Mesenchymal stem cell (in vitro differentiated cells and primary cell): ENCODE measurements around the gene MTA2.

Experiments
- DNase-seq: peaks from one replicate; pipeline ENCODE4 v3.0.0-alpha.2; 2013
- H2AFZ ChIP-seq: one replicate; pipeline ENCODE4 v1.6.1; 2013; ENCODE audit warnings: low read depth, mild to moderate bottlenecking, control low read depth, inconsistent platforms, low read length, moderate library complexity
- H2AK5ac ChIP-seq: 2 replicates; pipeline ENCODE4 v1.6.1; 2013; ENCODE audit warnings: low read length, moderate library complexity, mild to moderate bottlenecking, inconsistent platforms; ENCODE audit not compliant: severe bottlenecking
- H2BK120ac ChIP-seq: one replicate; pipeline ENCODE4 v1.6.1; 2013; ENCODE audit warnings: low read depth, mild to moderate bottlenecking, inconsistent platforms, low read length, moderate library complexity
- H2BK12ac ChIP-seq, 2 experiments: one replicate each; pipeline ENCODE4 v1.6.1; 2013; ENCODE audit warnings: inconsistent platforms in 2 of 2, low read length in 2 of 2, mild to moderate bottlenecking in 2 of 2, moderate library complexity in 2 of 2, control low read depth in 1 of 2
- H2BK15ac ChIP-seq: one replicate; pipeline ENCODE4 v1.6.1; 2013; ENCODE audit warnings: mild to moderate bottlenecking, low read depth, inconsistent platforms; ENCODE audit not compliant: poor library complexity, severe bottlenecking
- H2BK5ac ChIP-seq: 2 replicates; pipeline ENCODE4 v1.6.1; 2013; ENCODE audit warnings: low read depth, mild to moderate bottlenecking, low read length, control low read depth, inconsistent platforms; ENCODE audit not compliant: poor library complexity, severe bottlenecking
- H3K14ac ChIP-seq, 2 experiments: one replicate each; pipeline ENCODE4 v1.6.1; 2013; ENCODE audit warnings: inconsistent platforms in 2 of 2, low read length in 2 of 2, control low read depth in 1 of 2, mild to moderate bottlenecking in 1 of 2, moderate library complexity in 1 of 2
- H3K18ac ChIP-seq, 2 experiments: one replicate each; pipeline ENCODE4 v1.6.1; 2013; ENCODE audit warnings: inconsistent platforms in 2 of 2, low read length in 2 of 2, control low read depth in 1 of 2, low read depth in 1 of 2, mild to moderate bottlenecking in 1 of 2
- H3K23ac ChIP-seq, 2 experiments: one replicate each; pipeline ENCODE4 v1.6.1; 2013; ENCODE audit warnings: inconsistent platforms in 2 of 2, low read length in 2 of 2, mild to moderate bottlenecking in 2 of 2, moderate library complexity in 2 of 2, control low read depth in 1 of 2
- H3K27ac ChIP-seq: 2 replicates; pipeline ENCODE4 v1.5.1; 2013; ENCODE audit warnings: mild to moderate bottlenecking, moderate library complexity, low read length, control low read depth, inconsistent platforms; ENCODE audit not compliant: poor library complexity, severe bottlenecking
- H3K27me3 ChIP-seq, 2 experiments: 2 replicates each; pipeline versions ENCODE4 v1.6.1 to v1.7.0; 2013; ENCODE audit warnings: low read length in 2 of 2, mild to moderate bottlenecking in 2 of 2, moderate library complexity in 2 of 2, control low read depth in 1 of 2, inconsistent platforms in 1 of 2; ENCODE audit not compliant: control insufficient read depth in 1 of 2, insufficient read depth in 1 of 2
- H3K36me3 ChIP-seq, 2 experiments: 2 replicates each; pipeline versions ENCODE4 v1.6.1 to v1.7.0; 2013; ENCODE audit warnings: low read length in 2 of 2, control low read depth in 1 of 2, inconsistent platforms in 1 of 2, low read depth in 1 of 2, mild to moderate bottlenecking in 1 of 2; ENCODE audit not compliant: insufficient read depth in 2 of 2, control insufficient read depth in 1 of 2
- H3K4ac ChIP-seq, 2 experiments: one replicate each; pipeline ENCODE4 v1.6.1; 2013; ENCODE audit warnings: inconsistent platforms in 2 of 2, low read length in 2 of 2, mild to moderate bottlenecking in 2 of 2, moderate library complexity in 2 of 2, control low read depth in 1 of 2, low read depth in 1 of 2
- H3K4me1 ChIP-seq: 2 replicates; pipeline ENCODE4 v1.6.1; 2013; ENCODE audit warnings: low read depth, low read length, control low read depth; ENCODE audit not compliant: control insufficient read depth, insufficient read depth
- H3K4me2 ChIP-seq: 2 replicates; pipeline ENCODE4 v1.6.1; 2013; ENCODE audit warnings: low read length, mild to moderate bottlenecking, inconsistent platforms; ENCODE audit not compliant: poor library complexity, severe bottlenecking
- H3K4me3 ChIP-seq, 2 experiments: 2 replicates each; pipeline versions ENCODE4 v1.5.1 to v1.7.0; 2013; ENCODE audit warnings: low read length in 2 of 2, mild to moderate bottlenecking in 2 of 2, control low read depth in 1 of 2, low read depth in 1 of 2; ENCODE audit not compliant: insufficient read depth in 1 of 2
- H3K79me1 ChIP-seq: replicated peaks from 2 replicates; pipeline ENCODE4 v1.6.1; 2013; ENCODE audit warnings: mild to moderate bottlenecking, control low read depth, low read length, inconsistent platforms; ENCODE audit not compliant: poor library complexity, severe bottlenecking
- H3K9ac ChIP-seq: 2 replicates; pipeline ENCODE4 v1.7.0; 2013; ENCODE audit warnings: mild to moderate bottlenecking, low read length, moderate library complexity
- H3K9me3 ChIP-seq: 2 replicates; pipeline ENCODE4 v1.7.0; 2013; ENCODE audit warnings: mild to moderate bottlenecking, low read length; ENCODE audit not compliant: control insufficient read depth
- H4K8ac ChIP-seq: one replicate; pipeline ENCODE4 v1.6.1; 2013; ENCODE audit warnings: inconsistent platforms, mild to moderate bottlenecking, low read length, moderate library complexity
- H4K91ac ChIP-seq: one replicate; pipeline ENCODE4 v1.6.1; 2013; ENCODE audit warnings: mild to moderate bottlenecking, low read length, inconsistent platforms
- WGBS: methylation state at CpG from one replicate; pipeline ENCODE4 v1.1.7; 2013; ENCODE audit warnings: mixed read lengths; 5-methylcytosine and 5-hydroxymethylcytosine counted together

The MTA2 gene

GRCh38 chr11:62627713-62628112 lies 26.0 kb upstream of the MTA2 start:
- Histone ChIP-seq H3K18ac (no peak overlapping the region), H3K79me1 (peaks cover 24% of the 10 kb centered on the region), H3K4me1 (no peaks in the 10 kb centered on the region), H3K4me2 (no peak overlapping the region), H4K8ac (no peak overlapping the region), H2BK15ac (no peak overlapping the region), H2BK5ac (no peak overlapping the region), H3K9me3 (no peaks in the 10 kb centered on the region), H3K27ac (no peak overlapping the region), H3K4ac (no peak overlapping the region), H3K27me3 (no peaks in the 10 kb centered on the region), H3K36me3 (peaks cover 81 to 82% of the 10 kb centered on the region in 2 experiments), H3K9ac (no peak overlapping the region), H4K91ac (no peak overlapping the region), H2BK12ac (no peak overlapping the region), H2AK5ac (no peak overlapping the region), H3K23ac (no peak overlapping the region), H3K14ac (no peak overlapping the region), H3K4me3 (no peak overlapping the region), H2BK120ac (no peak overlapping the region), H2AFZ (no peak overlapping the region)
- no peak for DNase-seq
- WGBS: 95% methylated on average over 3 of the region's 3 CpGs

DNA sequence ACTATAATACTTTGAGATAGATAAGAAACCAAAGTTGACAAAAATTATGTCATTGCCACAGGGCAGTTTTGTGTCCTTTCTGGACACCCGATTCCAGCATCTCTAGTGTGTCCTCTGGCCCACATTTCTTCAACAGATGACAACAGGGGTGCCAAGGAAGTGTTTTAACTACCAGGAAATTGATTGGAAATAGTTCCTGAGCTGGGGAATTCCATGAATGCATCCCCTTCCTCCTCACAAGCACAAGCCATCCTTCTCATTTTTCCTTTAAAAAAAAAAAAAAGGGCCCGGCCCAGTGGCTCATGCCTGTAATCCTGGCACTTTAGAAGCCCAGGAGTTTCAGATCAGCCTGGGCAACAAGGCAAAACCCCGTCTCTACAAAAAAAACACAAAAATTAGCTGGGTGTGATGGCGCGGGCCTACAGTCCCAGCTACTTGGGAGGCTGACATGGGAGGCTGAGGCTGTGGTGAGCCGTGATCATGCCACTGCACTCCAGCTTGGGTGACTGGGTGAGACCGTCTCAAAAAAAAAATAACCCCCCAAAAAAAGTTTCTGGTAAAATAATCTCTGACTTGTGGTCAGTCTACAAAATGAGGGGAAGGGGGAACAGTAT lies 20.9 kb upstream of the MTA2 start:
- Histone ChIP-seq H2AFZ (no peak overlapping the region), H4K91ac (no peak overlapping the region), H3K4me1 (peaks cover 3% of the 10 kb centered on the region), H3K9me3 (no peaks in the 10 kb centered on the region), H2BK120ac (no peak overlapping the region), H3K4me2 (no peak overlapping the region), H3K79me1 (no peaks in the 10 kb centered on the region), H2BK5ac (peak overlapping the region; percentile 37), H3K9ac (peak overlapping the region; percentile 91), H2BK12ac (no peak overlapping the region), H2BK15ac (no peak overlapping the region), H3K4me3 (peak overlapping the region in 1 of 2 experiments; percentile 90), H3K18ac (peak overlapping the region in 1 of 2 experiments; percentile 69), H3K23ac (no peak overlapping the region), H3K27me3 (no peaks in the 10 kb centered on the region), H3K4ac (peak overlapping the region in 1 of 2 experiments; percentile 51), H3K14ac (no peak overlapping the region), H4K8ac (peak overlapping the region; percentile 68), H3K36me3 (peaks cover 35 to 40% of the 10 kb centered on the region in 2 experiments), H2AK5ac (peak overlapping the region; percentile 61), H3K27ac (peak overlapping the region; percentile 86)
- DNase-seq: no peak
- WGBS: 100% methylated on average over 3 of the region's 7 CpGs

DNA sequence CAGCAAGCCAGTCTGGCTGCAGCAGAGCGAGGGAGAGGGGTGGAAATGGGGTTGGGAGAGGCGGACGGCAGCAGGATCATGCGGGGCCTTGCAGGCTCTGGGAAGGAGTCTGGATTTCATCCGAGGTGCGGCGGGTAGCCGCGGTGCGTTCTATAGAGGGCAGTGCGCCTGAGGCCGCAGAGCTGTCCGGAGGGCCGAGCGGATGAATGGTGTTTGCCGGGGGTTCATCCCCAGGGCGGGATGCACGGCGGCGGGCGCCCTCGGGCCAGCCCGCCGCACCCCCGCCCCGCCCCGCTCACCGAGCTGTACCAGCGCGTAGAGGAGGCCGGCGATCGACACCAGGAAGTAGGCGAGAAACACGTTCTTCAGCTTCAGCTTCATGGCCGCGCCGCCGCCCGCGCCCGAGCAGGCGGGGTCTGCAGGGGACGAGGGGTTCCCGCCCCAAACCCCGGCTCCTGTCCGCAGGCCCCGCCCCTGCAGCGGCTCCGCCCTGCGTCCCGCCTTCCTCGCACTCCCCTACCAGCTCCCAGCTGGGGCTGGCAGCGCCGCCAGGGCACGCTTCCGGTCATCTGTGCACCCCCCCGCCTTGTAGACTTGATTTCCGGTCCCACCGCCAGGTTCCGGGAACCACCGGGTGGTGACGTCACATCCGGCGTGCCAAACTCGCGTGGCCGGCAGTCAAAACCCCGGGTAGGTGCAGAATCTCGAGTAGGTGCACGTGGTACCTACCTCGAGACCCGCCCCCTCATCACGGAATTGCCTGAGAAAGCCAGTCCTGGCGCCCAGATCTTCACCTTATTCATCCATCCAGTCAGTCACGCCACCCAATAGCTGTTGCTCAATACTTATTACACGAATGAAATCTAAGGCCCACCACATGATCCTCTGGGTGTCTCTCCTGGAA lies 20.2 kb upstream of the MTA2 start, which contains the start of gene B3GAT3:
B3GAT3 (minus strand) TSS at position 420 of the 904 bp plus-strand sequence; CDS start at position 381, 39 bp downstream.
- Histone ChIP-seq H2BK120ac (no peak within 1 kb of the TSS), H3K4me2 (peak within 1 kb of the TSS; percentile 67)
- WGBS: 3% methylated on average over 76 of the region's 77 CpGs

More for the DNA sequence above, 20.2 kb upstream of the MTA2 start, which contains the start of gene B3GAT3:
- peak; percentile 98 for DNase-seq
- H3K9me3 ChIP-seq: no peaks in the 10 kb centered on the region
- peak within 1 kb of the TSS; percentile 37 for H2BK5ac ChIP-seq
- peak within 1 kb of the TSS; percentile 86 for H3K27ac ChIP-seq
- peaks cover 35 to 42% of the 10 kb centered on the region in 2 experiments for H3K36me3 ChIP-seq
- H3K27me3 ChIP-seq: no peaks in the 10 kb centered on the region
- no peak within 1 kb of the TSS for H3K23ac ChIP-seq
- peak within 1 kb of the TSS; percentile 85 for H2AK5ac ChIP-seq
- H3K79me1 ChIP-seq: peaks cover 5% of the 10 kb centered on the region
- peak within 1 kb of the TSS; percentile 76 to 85 for H3K18ac ChIP-seq
- H2BK12ac ChIP-seq: peak within 1 kb of the TSS in 1 of 2 experiments; percentile 60
- H3K9ac ChIP-seq: peak within 1 kb of the TSS; percentile 91
- no peak within 1 kb of the TSS for H2AFZ ChIP-seq
- H4K8ac ChIP-seq: peak within 1 kb of the TSS; percentile 86
- peak within 1 kb of the TSS in 1 of 2 experiments; percentile 61 for H3K14ac ChIP-seq
- peak within 1 kb of the TSS; percentile 59 to 90 for H3K4me3 ChIP-seq
- H3K4me1 ChIP-seq: peaks cover 3% of the 10 kb centered on the region
- peak within 1 kb of the TSS; percentile 42 to 73 for H3K4ac ChIP-seq
- no peak within 1 kb of the TSS for H4K91ac ChIP-seq
- H2BK15ac ChIP-seq: peak within 1 kb of the TSS; percentile 85
